ENCODE data around the gene IRF4. TPM values are rescaled to one million over a fixed set of nuclear protein-coding genes. Genes with fewer than 3 reads are reported as not detected.

Gene IRF4
- total RNA-seq, 2 experiments from 2014 or later = 500 to 504 TPM

- CTCF ChIA-PET = no interaction called here
- peak overlapping the region; percentile 73 for H3K4me3 Mint-ChIP-seq
- no peaks in the 10 kb centered on the region for H3K27me3 Mint-ChIP-seq (ENCODE audit: low read depth)
- no peaks in the 10 kb centered on the region for H3K9me3 Mint-ChIP-seq
- H3K36me3 Mint-ChIP-seq (ENCODE audit: low read depth) = peaks cover 92% of the 10 kb centered on the region
- no peak for DNase-seq
- H3K27ac Mint-ChIP-seq = peak overlapping the region; percentile 94
- intact Hi-C loops (cut with micrococcal nuclease) = no loop called here
- peaks cover 92% of the 10 kb centered on the region for H3K4me1 Mint-ChIP-seq (ENCODE audit: low read depth)
These were observed 9.3 kb downstream of the IRF4 start for GRCh38 chr6:400815-401214.

GRCh38 chr6:401239-401993 is 9.9 kb downstream of the IRF4 start:
- peak overlapping the region; percentile 94 for H3K27ac Mint-ChIP-seq
- CTCF ChIA-PET = interaction anchor here (0.7 kb wide), 1 partner anchor 31 kb away, joined by 3 read pairs; no protein-coding TSS in a partner anchor
- H3K27me3 Mint-ChIP-seq (ENCODE audit: low read depth) = no peaks in the 10 kb centered on the region
- H3K9me3 Mint-ChIP-seq = no peaks in the 10 kb centered on the region
- peak; percentile 33 for DNase-seq
- H3K36me3 Mint-ChIP-seq (ENCODE audit: low read depth) = peaks cover 92% of the 10 kb centered on the region
- H3K4me3 Mint-ChIP-seq = peak overlapping the region; percentile 73
- H3K4me1 Mint-ChIP-seq (ENCODE audit: low read depth) = peaks cover 91% of the 10 kb centered on the region
- intact Hi-C loops (cut with micrococcal nuclease) = no loop called here

GRCh38 chr6:401994-402640 is 10.6 kb downstream of the IRF4 start:
- Mint-ChIP-seq H3K36me3 (ENCODE audit: low read depth) (peaks cover 95% of the 10 kb centered on the region), H3K9me3 (no peaks in the 10 kb centered on the region), H3K27ac (peak overlapping the region; percentile 94), H3K4me1 (ENCODE audit: low read depth) (peaks cover 94% of the 10 kb centered on the region), H3K27me3 (ENCODE audit: low read depth) (no peaks in the 10 kb centered on the region), H3K4me3 (peak overlapping the region; percentile 73)
- CTCF ChIA-PET = interaction anchor here (1.9 to 2.2 kb wide), 2 partner anchors 10 to 214 kb away, joined by 10 read pairs; partner anchors contain the start of gene IRF4
- DNase-seq = no peak
- intact Hi-C loops (cut with micrococcal nuclease) = loop anchor here (2.0 kb wide), 1 partner anchor 213 kb away; no protein-coding TSS in a partner anchor

GRCh38 chr6:402901-403658 is 11.5 kb downstream of the IRF4 start:
- peaks cover 93% of the 10 kb centered on the region for H3K4me1 Mint-ChIP-seq (ENCODE audit: low read depth)
- CTCF ChIA-PET = interaction anchor here (0.6 to 2.2 kb wide), 7 partner anchors 9 to 215 kb away, joined by 3 to 10 read pairs (median 3); partner anchors contain the start of gene IRF4
- H3K4me3 Mint-ChIP-seq = peak overlapping the region; percentile 73
- peak; percentile 91 for DNase-seq
- intact Hi-C loops (cut with micrococcal nuclease) = loop anchor here (1.0 to 2.0 kb wide), 5 partner anchors 12 to 214 kb away; partner anchors contain the start of gene IRF4
- H3K27ac Mint-ChIP-seq = peak overlapping the region; percentile 94
- H3K27me3 Mint-ChIP-seq (ENCODE audit: low read depth) = no peaks in the 10 kb centered on the region
- no peaks in the 10 kb centered on the region for H3K9me3 Mint-ChIP-seq
- peaks cover 94% of the 10 kb centered on the region for H3K36me3 Mint-ChIP-seq (ENCODE audit: low read depth)

- DNase-seq = peak; percentile 75
- H3K36me3 Mint-ChIP-seq (ENCODE audit: low read depth) = peaks cover 94% of the 10 kb centered on the region
- H3K27ac Mint-ChIP-seq = peak overlapping the region; percentile 94
- no peaks in the 10 kb centered on the region for H3K9me3 Mint-ChIP-seq
- no peaks in the 10 kb centered on the region for H3K27me3 Mint-ChIP-seq (ENCODE audit: low read depth)
- intact Hi-C loops (cut with micrococcal nuclease) = loop anchor here (1.0 to 2.0 kb wide), 7 partner anchors 13 to 215 kb away; partner anchors contain the start of gene IRF4
- CTCF ChIA-PET = interaction anchor here (0.6 to 2.2 kb wide), 13 partner anchors 9 to 216 kb away, joined by 3 to 10 read pairs (median 3); partner anchors contain the start of gene IRF4
- H3K4me1 Mint-ChIP-seq (ENCODE audit: low read depth) = peaks cover 92% of the 10 kb centered on the region
- peak overlapping the region; percentile 73 for H3K4me3 Mint-ChIP-seq
These were observed 12.4 kb downstream of the IRF4 start for GRCh38 chr6:403659-404655.

- H3K9me3 Mint-ChIP-seq = no peaks in the 10 kb centered on the region
- CTCF ChIA-PET = interaction anchor here (0.8 to 2.2 kb wide), 8 partner anchors 10 to 216 kb away, joined by 3 to 10 read pairs (median 6); no protein-coding TSS in a partner anchor
These were observed 13.3 kb downstream of the IRF4 start for GRCh38 chr6:404685-405423.

GRCh38 chr6:408148-408547 is 16.6 kb downstream of the IRF4 start:
- peaks cover 83% of the 10 kb centered on the region for H3K36me3 Mint-ChIP-seq (ENCODE audit: low read depth)
- peak overlapping the region; percentile 74 for H3K27ac Mint-ChIP-seq
- no peak overlapping the region for H3K4me3 Mint-ChIP-seq
- H3K27me3 Mint-ChIP-seq (ENCODE audit: low read depth) = no peaks in the 10 kb centered on the region
- DNase-seq = no peak
- H3K9me3 Mint-ChIP-seq = no peaks in the 10 kb centered on the region
- intact Hi-C loops (cut with micrococcal nuclease) = no loop called here
- H3K4me1 Mint-ChIP-seq (ENCODE audit: low read depth) = peaks cover 82% of the 10 kb centered on the region
- CTCF ChIA-PET = interaction anchor here (0.9 to 2.1 kb wide), 3 partner anchors 9 to 43 kb away, joined by 3 to 9 read pairs (median 4); no protein-coding TSS in a partner anchor

More at GRCh38 chr6:404685-405423, 13.3 kb downstream of the IRF4 start:
- Mint-ChIP-seq H3K36me3 (ENCODE audit: low read depth) (peaks cover 94% of the 10 kb centered on the region), H3K27me3 (ENCODE audit: low read depth) (no peaks in the 10 kb centered on the region), H3K4me1 (ENCODE audit: low read depth) (peaks cover 91% of the 10 kb centered on the region), H3K4me3 (peak overlapping the region; percentile 73), H3K27ac (peak overlapping the region; percentile 94)
- intact Hi-C loops (cut with micrococcal nuclease) = loop anchor here (1.0 kb wide), 2 partner anchors 17 to 79 kb away; no protein-coding TSS in a partner anchor
- DNase-seq = peak; percentile 65

- DNase-seq = peak; percentile 48
- Mint-ChIP-seq H3K27ac (peak overlapping the region; percentile 74), H3K9me3 (no peaks in the 10 kb centered on the region), H3K27me3 (ENCODE audit: low read depth) (no peaks in the 10 kb centered on the region), H3K36me3 (ENCODE audit: low read depth) (peaks cover 79% of the 10 kb centered on the region), H3K4me3 (no peak overlapping the region), H3K4me1 (ENCODE audit: low read depth) (peaks cover 80% of the 10 kb centered on the region)
- CTCF ChIA-PET = interaction anchor here (0.7 to 2.5 kb wide), 6 partner anchors 9 to 219 kb away, joined by 3 to 9 read pairs (median 4); no protein-coding TSS in a partner anchor
- intact Hi-C loops (cut with micrococcal nuclease) = no loop called here
These were observed 17.1 kb downstream of the IRF4 start for GRCh38 chr6:408599-409102.

GRCh38 chr6:409370-409972 is 17.9 kb downstream of the IRF4 start:
- CTCF ChIA-PET = interaction anchor here (0.6 to 2.5 kb wide), 7 partner anchors 8 to 261 kb away, joined by 3 to 9 read pairs (median 4); no protein-coding TSS in a partner anchor
- peaks cover 73% of the 10 kb centered on the region for H3K4me1 Mint-ChIP-seq (ENCODE audit: low read depth)
- DNase-seq = no peak
- H3K36me3 Mint-ChIP-seq (ENCODE audit: low read depth) = peaks cover 72% of the 10 kb centered on the region
- H3K27me3 Mint-ChIP-seq (ENCODE audit: low read depth) = no peaks in the 10 kb centered on the region
- no peak overlapping the region for H3K4me3 Mint-ChIP-seq
- peak overlapping the region; percentile 83 for H3K27ac Mint-ChIP-seq
- intact Hi-C loops (cut with micrococcal nuclease) = no loop called here
- H3K9me3 Mint-ChIP-seq = peaks cover 3% of the 10 kb centered on the region

Data from activated naive CD4-positive, alpha-beta T cell treated with anti-CD3 and anti-CD28 coated beads for 36 hours (primary cell).